Measurements from ENCODE around the gene FBXW9. TPM values are rescaled to one million over a fixed set of nuclear protein-coding genes. Genes with fewer than 3 reads are reported as not detected.

FBXW9 gene
- total RNA-seq, 2 experiments from 2014 or later = 11.0 to 11.5 TPM

- Histone ChIP-seq H3K36me3 (ENCODE audit: insufficient read depth, low read length) (no peaks in the 10 kb centered on the region), H3K4me2 (ENCODE audit: low read length) (no peak overlapping the region), H3K27ac (ENCODE audit: low read depth, low read length, poor library complexity, severe bottlenecking) (no peak overlapping the region), H4K20me1 (ENCODE audit: insufficient read depth, low read length) (no peaks in the 10 kb centered on the region), H3K9me3 (ENCODE audit: low read length) (no peaks in the 10 kb centered on the region), H3K79me2 (ENCODE audit: insufficient read depth, low read depth, low read length) (no peaks in the 10 kb centered on the region), H3K9me2 (ENCODE audit: insufficient read depth, low read length) (no peaks in the 10 kb centered on the region), H3K4me1 (ENCODE audit: insufficient read depth, low read length, poor library complexity, severe bottlenecking) (peaks cover 6% of the 10 kb centered on the region), H2AFZ (ENCODE audit: low read length) (no peak overlapping the region), H3K4me3 (ENCODE audit: low read depth, low read length, poor library complexity, severe bottlenecking) (no peak overlapping the region)
- intact Hi-C loops (cut with micrococcal nuclease; ENCODE audit: unreplicated experiment) = no loop called here
- no TSS peak for BruUV-seq (replicated peaks)
- ChIA-PET CTCF (ENCODE audit: unreplicated experiment) (no interaction called here), POLR2A (no interaction called here)
- DNase-seq (ENCODE audit: low spot score) = no peak
- TF ChIP-seq EZH2phosphoT487 (IDR thresholded peaks at IDR 0.05; ENCODE audit: borderline replicate concordance, low read depth, low read length) = no peak
- no peak for TF ChIP-seq CTCF (conservative IDR thresholded peaks at IDR 0.05; ENCODE audit: low read length)
Measured at GRCh38 chr19:12642506-12642905, 53.9 kb downstream of the FBXW9 start.

GRCh38 chr19:12641456-12641855, 55.0 kb downstream of the FBXW9 start:
- Histone ChIP-seq H3K27ac (ENCODE audit: low read depth, low read length, poor library complexity, severe bottlenecking) (no peak overlapping the region), H3K4me1 (ENCODE audit: insufficient read depth, low read length, poor library complexity, severe bottlenecking) (peaks cover 6% of the 10 kb centered on the region), H3K79me2 (ENCODE audit: insufficient read depth, low read depth, low read length) (no peaks in the 10 kb centered on the region), H3K9me3 (ENCODE audit: low read length) (no peaks in the 10 kb centered on the region), H3K4me3 (ENCODE audit: low read depth, low read length, poor library complexity, severe bottlenecking) (no peak overlapping the region), H3K36me3 (ENCODE audit: insufficient read depth, low read length) (no peaks in the 10 kb centered on the region), H2AFZ (ENCODE audit: low read length) (no peak overlapping the region), H4K20me1 (ENCODE audit: insufficient read depth, low read length) (no peaks in the 10 kb centered on the region), H3K4me2 (ENCODE audit: low read length) (no peak overlapping the region), H3K9me2 (ENCODE audit: insufficient read depth, low read length) (no peaks in the 10 kb centered on the region)
- CTCF ChIA-PET (ENCODE audit: unreplicated experiment) = no interaction called here
- TF ChIP-seq CTCF (conservative IDR thresholded peaks at IDR 0.05; ENCODE audit: low read length) = no peak
- DNase-seq (ENCODE audit: low spot score) = no peak
- no TSS peak for BruUV-seq (replicated peaks)
- POLR2A ChIA-PET = no interaction called here
- intact Hi-C loops (cut with micrococcal nuclease; ENCODE audit: unreplicated experiment) = loop anchor here (2.0 kb wide), 1 partner anchor 77 kb away; no protein-coding TSS in a partner anchor

GRCh38 chr19:12639901-12640613, 56.4 kb downstream of the FBXW9 start:
- peak; percentile 83 for DNase-seq (ENCODE audit: low spot score)
- TF ChIP-seq EZH2phosphoT487 (IDR thresholded peaks at IDR 0.05; ENCODE audit: borderline replicate concordance, low read depth, low read length) (no peak), CTCF (conservative IDR thresholded peaks at IDR 0.05; ENCODE audit: low read length) (peak; percentile 86)
- intact Hi-C loops (cut with micrococcal nuclease; ENCODE audit: unreplicated experiment) = loop anchor here (1.0 to 2.0 kb wide), 2 partner anchors 32 to 75 kb away; no protein-coding TSS in a partner anchor
- POLR2A ChIA-PET = interaction anchor here (0.6 kb wide), 3 partner anchors 23 to 119 kb away, joined by 3 to 4 read pairs (median 3); no protein-coding TSS in a partner anchor
- H4K20me1 ChIP-seq (ENCODE audit: insufficient read depth, low read length) = no peaks in the 10 kb centered on the region
- no peaks in the 10 kb centered on the region for H3K9me3 ChIP-seq (ENCODE audit: low read length)
- H3K4me2 ChIP-seq (ENCODE audit: low read length) = peak overlapping the region; percentile 43; the same call in 1 of the 2 replicates
- H3K4me1 ChIP-seq (ENCODE audit: insufficient read depth, low read length, poor library complexity, severe bottlenecking) = peaks cover 6% of the 10 kb centered on the region
- H3K4me3 ChIP-seq (ENCODE audit: low read depth, low read length, poor library complexity, severe bottlenecking) = no peak overlapping the region
- no peak overlapping the region for H3K27ac ChIP-seq (ENCODE audit: low read depth, low read length, poor library complexity, severe bottlenecking)
- H3K79me2 ChIP-seq (ENCODE audit: insufficient read depth, low read depth, low read length) = no peaks in the 10 kb centered on the region
- no peaks in the 10 kb centered on the region for H3K9me2 ChIP-seq (ENCODE audit: insufficient read depth, low read length)
- CTCF ChIA-PET (ENCODE audit: unreplicated experiment) = interaction anchor here (1.0 kb wide), 1 partner anchor 66 kb away, joined by 4 read pairs; no protein-coding TSS in a partner anchor
- BruUV-seq (replicated peaks) = no TSS peak
- H3K36me3 ChIP-seq (ENCODE audit: insufficient read depth, low read length) = no peaks in the 10 kb centered on the region
- peak overlapping the region; percentile 2; the same call in 1 of the 2 replicates for H2AFZ ChIP-seq (ENCODE audit: low read length)

All from OCI-LY7 (cell line).